ENCODE measurements around the gene MRPL22. TPM values are rescaled to one million over a fixed set of nuclear protein-coding genes. Genes with fewer than 3 reads are reported as not detected.

Gene MRPL22
- polyA plus RNA-seq, 3 donors from 2014 or later = 79.7 to 98.9 (median 92.1) TPM

Other genes with a start within 250 kb of the MRPL22 start
- 10 to 100 TPM in 1 of 3 donors, 1 to 10 TPM in 2; 3.9 to 18.2 (median 5.0) TPM for gene LARP1, start 185.7 kb upstream of the MRPL22 start, polyA plus RNA-seq
- gene FAXDC2, start 90.5 kb upstream of the MRPL22 start, polyA plus RNA-seq = 1 to 10 TPM in 1 of 3 donors, under 1 TPM in 1, not detected in 1; 0.72 to 3.7 TPM
- 100 to 1,000 TPM; 145 to 212 (median 153) TPM for gene CNOT8, start 82.4 kb upstream of the MRPL22 start, polyA plus RNA-seq
- gene GEMIN5, start 2.9 kb upstream of the MRPL22 start, polyA plus RNA-seq = 10 to 100 TPM in 1 of 3 donors, 1 to 10 TPM in 2; 1.3 to 10.2 (median 3.6) TPM
- gene KIF4B, start 72.7 kb downstream of the MRPL22 start, polyA plus RNA-seq = not detected